Endothelial cell of umbilical vein (primary cell): ENCODE data around the gene CRLF3. TPM values are rescaled to one million over a fixed set of nuclear protein-coding genes. Genes with fewer than 3 reads are reported as not detected.

Experiments
- BruUV-seq: library from RNA; stranded (reverse); fragments of 400-500 nt; replicated peaks from 2 replicates; lab custom pipeline; 2021; lab: Mats Ljungman, UMichigan
- CTCF ChIA-PET: fragments of 300-600, 350-600 bp; sonication (Branson Sonifier 250); formaldehyde crosslinking; loops from one replicate; lab custom pipeline; 2021; ENCODE audit warnings: antibody characterized with exemption, inconsistent platforms; lab: Charles Lee
- POLR2A ChIA-PET: fragments of 300-600, 350-600 bp; sonication (Branson Sonifier 250); formaldehyde crosslinking; loops from one replicate; lab custom pipeline; 2021; ENCODE audit warnings: antibody characterized with exemption, inconsistent platforms; lab: Charles Lee
- DNase-seq: peaks from one replicate; pipeline ENCODE4 v3.0.0-alpha.2; 2011; ENCODE audit warnings: low read depth, low spot score
- FAIRE-seq: peaks from 2 replicates; lab custom pipeline; 2011; peaks lifted over from hg19 to GRCh38; lab: Jason Lieb, UNC
- H2AFZ ChIP-seq: 2 replicates; pipeline ENCODE4 v1.6.0; 2012; ENCODE audit warnings: low read depth, low read length, control low read depth, inconsistent platforms
- H3K27ac ChIP-seq: 2 replicates; pipeline ENCODE4 v1.5.1; 2011; ENCODE audit warnings: low read depth, mild to moderate bottlenecking, control low read depth, low read length, moderate library complexity; ENCODE audit not compliant: insufficient read depth
- H3K27me3 ChIP-seq, 2 experiments: 2 replicates each; pipeline versions ENCODE4 v1.6.0 to v1.6.1; 2011; ENCODE audit warnings: low read length in 2 of 2, mixed read lengths in 1 of 2; ENCODE audit not compliant: control insufficient read depth in 2 of 2, insufficient read depth in 2 of 2
- H3K36me3 ChIP-seq, 2 experiments: 2 replicates in 1 of 2; 3 replicates in 1 of 2; pipeline ENCODE4 v1.5.1; 2011; ENCODE audit warnings: low read length in 2 of 2, mild to moderate bottlenecking in 1 of 2, moderate library complexity in 1 of 2; ENCODE audit not compliant: control insufficient read depth in 2 of 2, insufficient read depth in 2 of 2; ENCODE audit errors: extremely low read depth in 1 of 2
- H3K4me1 ChIP-seq: 3 replicates; pipeline ENCODE4 v1.5.1; 2011; ENCODE audit warnings: mild to moderate bottlenecking, low read length; ENCODE audit not compliant: control insufficient read depth, insufficient read depth; ENCODE audit errors: extremely low read depth
- H3K4me2 ChIP-seq: 2 replicates; pipeline ENCODE4 v1.6.1; 2011; ENCODE audit warnings: low read length, control low read depth, mixed read lengths; ENCODE audit not compliant: insufficient read depth
- H3K4me3 ChIP-seq, 3 experiments: fragments of 200-600 bp in 1 of 3; sonication (generic), shearing (Covaris generic) in 1 of 3; replicated peaks in 1 of 3; 2 replicates each; pipeline ENCODE4 v1.5.1; 2011 to 2016; ENCODE audit warnings: control low read depth in 3 of 3, low read length in 3 of 3, mild to moderate bottlenecking in 2 of 3, inconsistent platforms in 1 of 3, low read depth in 1 of 3, moderate library complexity in 1 of 3; ENCODE audit not compliant: insufficient read depth in 1 of 3
- H3K79me2 ChIP-seq: 2 replicates; pipeline ENCODE4 v1.6.0; 2012; ENCODE audit warnings: low read length, inconsistent platforms; ENCODE audit not compliant: control insufficient read depth, insufficient read depth
- H3K9ac ChIP-seq: replicated peaks from 2 replicates; pipeline ENCODE3; 2011; ENCODE audit warnings: low read length, control low read depth; ENCODE audit not compliant: insufficient read depth; ENCODE audit errors: extremely low read depth
- H3K9me1 ChIP-seq: replicated peaks from 3 replicates; pipeline ENCODE4 v1.6.0; 2011; ENCODE audit warnings: mild to moderate bottlenecking, low read length; ENCODE audit not compliant: control insufficient read depth, insufficient read depth; ENCODE audit errors: extremely low read depth
- H3K9me3 ChIP-seq: replicated peaks from 2 replicates; pipeline ENCODE4 v1.5.1; 2012; ENCODE audit warnings: low read length, inconsistent platforms; ENCODE audit not compliant: control insufficient read depth, insufficient read depth
- H4K20me1 ChIP-seq: replicated peaks from 2 replicates; pipeline ENCODE3; 2011; ENCODE audit warnings: mild to moderate bottlenecking, low read length; ENCODE audit not compliant: control insufficient read depth, insufficient read depth; ENCODE audit errors: extremely low read depth
- CTCF ChIP-seq, 2 donors: IDR thresholded peaks; 1 replicate in 1 of 2; 2 replicates in 1 of 2; pipeline ENCODE4 v1.5.1; 2011; ENCODE audit warnings: low read length in 2 of 2, mild to moderate bottlenecking in 2 of 2, moderate library complexity in 2 of 2, control low read depth in 1 of 2, inconsistent platforms in 1 of 2, low read depth in 1 of 2; ENCODE audit not compliant: insufficient read depth in 1 of 2; ENCODE audit errors: extremely low read depth in 1 of 2
- EZH2 ChIP-seq: IDR thresholded peaks from 2 replicates; pipeline ENCODE4 v1.6.1; 2012; ENCODE audit warnings: borderline replicate concordance, low read depth, mild to moderate bottlenecking, moderate library complexity, low read length, inconsistent platforms; ENCODE audit not compliant: severe bottlenecking
- FOS ChIP-seq: IDR thresholded peaks from 2 replicates; pipeline ENCODE4 v1.6.1; 2011; ENCODE audit warnings: mild to moderate bottlenecking, low read length, moderate library complexity, borderline replicate concordance; ENCODE audit not compliant: insufficient read depth
- GATA2 ChIP-seq: IDR thresholded peaks from 2 replicates; pipeline ENCODE4 v1.7.0; 2011; ENCODE audit warnings: low read depth, mild to moderate bottlenecking, moderate library complexity, mixed read lengths, low read length; ENCODE audit not compliant: insufficient read length, insufficient read depth
- JUN ChIP-seq: IDR thresholded peaks from 2 replicates; pipeline ENCODE4 v1.6.1; 2011; ENCODE audit warnings: borderline replicate concordance, low read depth; ENCODE audit not compliant: insufficient read length, insufficient read depth
- MAX ChIP-seq: IDR thresholded peaks from 2 replicates; pipeline ENCODE4 v1.6.1; 2011; ENCODE audit not compliant: insufficient read depth, insufficient read length
- MYC ChIP-seq: IDR thresholded peaks from one replicate; pipeline ENCODE4 v1.6.1; 2011; ENCODE audit warnings: mild to moderate bottlenecking, low read depth, low read length
- POLR2A ChIP-seq: IDR thresholded peaks from 2 replicates; pipeline ENCODE4 v1.6.1; 2012; ENCODE audit warnings: low read depth, mild to moderate bottlenecking, control low read depth, low read length
- POLR2AphosphoS5 ChIP-seq: IDR thresholded peaks from 2 replicates; pipeline ENCODE4 v1.6.1; 2012; ENCODE audit warnings: low read depth, mild to moderate bottlenecking, control low read depth, low read length, moderate library complexity; ENCODE audit not compliant: insufficient read depth
- dilution Hi-C: fragments of 300-500 bp; cut with MboI; formaldehyde crosslinking; loops from one replicate; pipeline ENCODE4 v1.15.0; 2019; ENCODE audit warnings: low sequenced_read_pairs; ENCODE audit not compliant: extremely low pct_ligation_motif_present
- intact Hi-C: fragments of 100-400 bp; cut with micrococcal nuclease; formaldehyde crosslinking; loops from one replicate; pipeline ENCODE4 v1.10.0; 2022
- polyA plus RNA-seq, 4 experiments: library from polyadenylated mRNA; depleted of rRNA in 3 of 4; stranded (reverse) in 3 of 4; unstranded in 1 of 4; fragments of >200 nt; gene quantifications; 2 replicates each; pipeline versions ENCODE4 v1.2.1 to v1.2.3, GENCODE V29; 2011 to 2012; ENCODE audit warnings: missing spikeins in 1 of 4
- total RNA-seq: library from RNA; stranded (reverse); gene quantifications from 2 replicates; pipeline ENCODE4 v1.2.3, GENCODE V29; 2021

Gene CRLF3
- total and polyA plus RNA-seq, 2 donors (not counting 3 experiments of a cell fraction or from before 2014, with no cell fraction given): 10.1 to 15.4 TPM

GRCh38 chr17:30794372-30794771 lies 30.1 kb downstream of the CRLF3 start:
- no peaks in the 10 kb centered on the region for H4K20me1 ChIP-seq
- dilution Hi-C loops (no loop called here), intact Hi-C loops (no loop called here)
- H3K79me2 ChIP-seq: no peaks in the 10 kb centered on the region
- no TSS peak for BruUV-seq
- H3K9me3 ChIP-seq: no peaks in the 10 kb centered on the region
- H3K9me1 ChIP-seq: no peaks in the 10 kb centered on the region
- H3K36me3 ChIP-seq: peaks cover 8% of the 10 kb centered on the region in 2 experiments
- CTCF ChIA-PET: no interaction called here
- no peak overlapping the region for H3K27ac ChIP-seq
- POLR2A ChIA-PET: no interaction called here
- H3K4me3 ChIP-seq: no peak overlapping the region
- TF ChIP-seq EZH2 (no peak), CTCF (IDR thresholded peaks at IDR 0.05; ENCODE audit: extremely low read depth in 1 of 2, insufficient read depth in 1 of 2, low read depth in 1 of 2, low read length in 2 of 2) (no peak), MAX (no peak), MYC (no peak), POLR2A (no peak), POLR2AphosphoS5 (no peak), FOS (no peak), GATA2 (no peak), JUN (no peak)
- DNase-seq (no peak), FAIRE-seq (no peak)
- H3K9ac ChIP-seq: no peak overlapping the region
- no peak overlapping the region for H2AFZ ChIP-seq
- H3K4me2 ChIP-seq: no peak overlapping the region
- no peaks in the 10 kb centered on the region for H3K27me3 ChIP-seq
- no peaks in the 10 kb centered on the region for H3K4me1 ChIP-seq
